OCI-LY7 (cell line): Measurements from ENCODE around the gene STRBP. TPM values are rescaled to one million over a fixed set of nuclear protein-coding genes. Genes with fewer than 3 reads are reported as not detected.
A peak's percentile ranks its signal among the peaks of the same experiment; 100 is the strongest.

Experiments used
- BruUV-seq: library from RNA; stranded (reverse); fragments of 400-500 nt; replicated peaks from 2 replicates; lab custom pipeline; 2021; lab: Mats Ljungman, UMichigan
- CTCF ChIA-PET: fragments of 300-600 bp; sonication (Branson Sonifier 250); formaldehyde crosslinking; loops from one replicate; lab custom pipeline; 2022; ENCODE audit warnings: antibody characterized with exemption; ENCODE audit not compliant: unreplicated experiment; lab: Charles Lee
- POLR2A ChIA-PET: fragments of 300-600 bp; sonication (Branson Sonifier 250); formaldehyde crosslinking; loops from one replicate; lab custom pipeline; 2022; ENCODE audit warnings: antibody characterized with exemption; lab: Charles Lee
- DNase-seq: peaks from one replicate; pipeline ENCODE4 v3.0.0-alpha.2; 2015; ENCODE audit warnings: low spot score
- H2AFZ ChIP-seq: fragments of 200-600 bp; sonication (generic), shearing (Covaris generic); 2 replicates; pipeline ENCODE4 v1.6.1; 2014; ENCODE audit warnings: mild to moderate bottlenecking, antibody characterized with exemption, low read length, moderate library complexity
- H3K27ac ChIP-seq: fragments of 200-600 bp; sonication (generic); 2 replicates; pipeline ENCODE4 v1.5.1; 2014; ENCODE audit warnings: mixed run types, low read depth, mild to moderate bottlenecking, moderate library complexity, low read length, inconsistent platforms; ENCODE audit not compliant: poor library complexity, severe bottlenecking
- H3K36me3 ChIP-seq: fragments of 200-600 bp; sonication (generic); 2 replicates; pipeline ENCODE4 v1.6.1; 2014; ENCODE audit warnings: mild to moderate bottlenecking, antibody characterized with exemption, low read length, moderate library complexity, mixed read lengths; ENCODE audit not compliant: insufficient read depth
- H3K4me1 ChIP-seq: fragments of 200-600 bp; sonication (generic); 2 replicates; pipeline ENCODE4 v1.5.1; 2014; ENCODE audit warnings: mild to moderate bottlenecking, low read length; ENCODE audit not compliant: insufficient read depth, poor library complexity, severe bottlenecking
- H3K4me2 ChIP-seq: fragments of 200-600 bp; sonication (generic); 2 replicates; pipeline ENCODE4 v1.6.1; 2014; ENCODE audit warnings: mild to moderate bottlenecking, low read length
- H3K4me3 ChIP-seq: fragments of 200-600 bp; sonication (generic); 2 replicates; pipeline ENCODE4 v1.5.1; 2014; ENCODE audit warnings: mild to moderate bottlenecking, low read depth, low read length; ENCODE audit not compliant: poor library complexity, severe bottlenecking
- H3K79me2 ChIP-seq: fragments of 200-600 bp; sonication (generic); 2 replicates; pipeline ENCODE4 v1.6.1; 2016; ENCODE audit warnings: low read depth, mild to moderate bottlenecking, low read length, moderate library complexity, mixed read lengths; ENCODE audit not compliant: insufficient read depth
- H3K9me2 ChIP-seq: fragments of 200-600 bp; sonication (generic); 2 replicates; pipeline ENCODE4 v1.6.1; 2016; ENCODE audit warnings: mild to moderate bottlenecking, low read length, mixed read lengths; ENCODE audit not compliant: insufficient read depth
- H3K9me3 ChIP-seq: fragments of 200-600 bp; sonication (generic); 2 replicates; pipeline ENCODE4 v1.6.1; 2014; ENCODE audit warnings: mild to moderate bottlenecking, mixed run types, low read length, mixed read lengths
- H4K20me1 ChIP-seq: fragments of 200-600 bp; sonication (generic); 2 replicates; pipeline ENCODE4 v1.6.1; 2014; ENCODE audit warnings: mild to moderate bottlenecking, antibody characterized with exemption, low read length, moderate library complexity, mixed read lengths; ENCODE audit not compliant: insufficient read depth
- EZH2phosphoT487 ChIP-seq: fragments of 200-600 bp; sonication (generic); IDR thresholded peaks from 2 replicates; pipeline ENCODE4 v1.6.1; 2018; ENCODE audit warnings: low read depth, borderline replicate concordance, mild to moderate bottlenecking, mixed run types, antibody characterized with exemption, low read length, moderate library complexity, mixed read lengths
- intact Hi-C: fragments of 100-400 bp; cut with micrococcal nuclease; formaldehyde crosslinking; loops from one replicate; pipeline ENCODE4 v1.10.0; 2022; ENCODE audit not compliant: unreplicated experiment
- total RNA-seq, 2 experiments: library from RNA; depleted of rRNA in 1 of 2; stranded (reverse); fragments of >200 nt in 1 of 2; shearing (Covaris generic) in 1 of 2; gene quantifications; 2 replicates each; pipeline ENCODE4 v1.2.3, GENCODE V29; 2014 to 2022
- TF ChIP-seq, protein P1 (sequence below): fragments of 200-600 bp; sonication (generic); conservative IDR thresholded peaks from 2 replicates; pipeline ENCODE4 v1.5.1; 2014; ENCODE audit warnings: mild to moderate bottlenecking, antibody characterized with exemption, low read length, moderate library complexity, mixed read lengths

The STRBP gene
- total RNA-seq, 2 experiments from 2014 or later: 82.8 to 179 TPM

DNA sequence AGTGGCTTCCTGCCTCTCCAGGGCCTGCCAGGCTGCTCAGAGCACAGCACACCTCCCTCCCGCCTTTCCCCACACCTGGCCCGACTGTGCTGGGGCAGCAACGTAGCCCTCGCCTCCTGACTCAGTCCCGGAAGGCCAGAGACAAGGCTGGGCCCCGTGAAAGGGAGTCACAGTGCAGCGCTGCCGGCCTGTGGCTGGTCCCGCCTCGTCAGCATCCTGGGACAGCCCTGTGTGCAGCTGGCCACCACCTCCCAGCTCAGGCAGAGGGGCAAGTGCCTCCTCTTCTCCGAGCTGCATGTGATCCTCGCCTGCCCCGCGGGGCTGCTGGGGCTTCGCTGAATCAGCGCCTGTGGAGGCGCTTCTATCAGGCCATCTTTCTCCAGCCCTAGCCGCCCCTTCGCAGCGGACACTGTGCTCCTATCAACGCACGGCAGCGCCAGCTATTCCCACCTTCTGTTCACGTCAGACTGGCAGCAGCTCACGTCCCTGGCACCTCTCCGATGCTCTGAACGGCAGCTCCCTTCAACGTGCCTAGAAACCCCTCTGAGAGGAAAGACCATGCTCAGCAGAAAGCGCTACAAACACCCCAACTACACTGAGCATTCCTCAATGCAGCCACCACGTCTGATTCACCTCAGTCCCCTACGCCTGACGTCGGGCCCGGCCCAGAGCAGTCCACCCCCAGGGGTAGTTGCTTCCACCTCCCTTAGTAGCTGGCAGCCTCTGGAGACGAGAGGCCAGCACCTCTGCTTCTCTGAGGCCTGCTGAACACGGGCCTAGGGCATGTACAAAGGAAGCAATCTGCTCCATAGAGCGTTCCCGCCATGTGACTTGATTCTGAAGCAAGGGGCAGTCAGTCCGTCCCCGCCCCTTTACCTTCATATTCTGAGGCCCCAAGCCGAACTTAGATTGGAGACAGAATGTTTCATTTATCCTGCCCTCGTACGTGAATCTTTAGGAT, 156.1 kb downstream of the STRBP start:
- H3K4me1 ChIP-seq: peaks cover 16% of the 10 kb centered on the region
- ChIA-PET CTCF (no interaction called here), POLR2A (interaction anchor here (0.7 to 1.7 kb wide), 4 partner anchors 10 to 111 kb away, joined by 3 to 6 read pairs (median 4); no protein-coding TSS in a partner anchor)
- no peaks in the 10 kb centered on the region for H3K9me3 ChIP-seq
- no peaks in the 10 kb centered on the region for H3K9me2 ChIP-seq
- peak; percentile 70 for DNase-seq
- no TSS peak for BruUV-seq
- peak overlapping the region; percentile 22; the same call in 1 of the 2 replicates for H3K4me2 ChIP-seq
- TF ChIP-seq EZH2phosphoT487: no peak
- TF ChIP-seq, protein P1, sequence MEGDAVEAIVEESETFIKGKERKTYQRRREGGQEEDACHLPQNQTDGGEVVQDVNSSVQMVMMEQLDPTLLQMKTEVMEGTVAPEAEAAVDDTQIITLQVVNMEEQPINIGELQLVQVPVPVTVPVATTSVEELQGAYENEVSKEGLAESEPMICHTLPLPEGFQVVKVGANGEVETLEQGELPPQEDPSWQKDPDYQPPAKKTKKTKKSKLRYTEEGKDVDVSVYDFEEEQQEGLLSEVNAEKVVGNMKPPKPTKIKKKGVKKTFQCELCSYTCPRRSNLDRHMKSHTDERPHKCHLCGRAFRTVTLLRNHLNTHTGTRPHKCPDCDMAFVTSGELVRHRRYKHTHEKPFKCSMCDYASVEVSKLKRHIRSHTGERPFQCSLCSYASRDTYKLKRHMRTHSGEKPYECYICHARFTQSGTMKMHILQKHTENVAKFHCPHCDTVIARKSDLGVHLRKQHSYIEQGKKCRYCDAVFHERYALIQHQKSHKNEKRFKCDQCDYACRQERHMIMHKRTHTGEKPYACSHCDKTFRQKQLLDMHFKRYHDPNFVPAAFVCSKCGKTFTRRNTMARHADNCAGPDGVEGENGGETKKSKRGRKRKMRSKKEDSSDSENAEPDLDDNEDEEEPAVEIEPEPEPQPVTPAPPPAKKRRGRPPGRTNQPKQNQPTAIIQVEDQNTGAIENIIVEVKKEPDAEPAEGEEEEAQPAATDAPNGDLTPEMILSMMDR: no peak
- peak overlapping the region; percentile 49 for H3K27ac ChIP-seq
- H4K20me1 ChIP-seq: no peaks in the 10 kb centered on the region
- H3K36me3 ChIP-seq: peaks cover 71% of the 10 kb centered on the region
- no peak overlapping the region for H2AFZ ChIP-seq
- intact Hi-C loops: no loop called here
- H3K4me3 ChIP-seq: no peak overlapping the region
- no peaks in the 10 kb centered on the region for H3K79me2 ChIP-seq

GRCh38 chr9:123111427-123112014, 156.9 kb downstream of the STRBP start:
- Histone ChIP-seq H3K4me2 (peak overlapping the region; percentile 22; the same call in 1 of the 2 replicates), H2AFZ (no peak overlapping the region), H3K27ac (peak overlapping the region; percentile 49), H3K36me3 (peaks cover 78% of the 10 kb centered on the region), H3K79me2 (no peaks in the 10 kb centered on the region), H3K4me1 (peaks cover 16% of the 10 kb centered on the region), H3K9me2 (no peaks in the 10 kb centered on the region), H3K9me3 (no peaks in the 10 kb centered on the region), H4K20me1 (no peaks in the 10 kb centered on the region), H3K4me3 (no peak overlapping the region)
- ChIA-PET POLR2A (interaction anchor here (0.8 to 1.7 kb wide), 2 partner anchors 29 to 112 kb away, joined by 4 to 6 read pairs; no protein-coding TSS in a partner anchor), CTCF (no interaction called here)
- BruUV-seq: no TSS peak
- intact Hi-C loops: no loop called here
- TF ChIP-seq EZH2phosphoT487: no peak
- peak; percentile 28 for DNase-seq

- no peaks in the 10 kb centered on the region for H3K9me3 ChIP-seq
- DNase-seq: no peak
- H2AFZ ChIP-seq: no peak overlapping the region
- TF ChIP-seq, protein P1: no peak
- TF ChIP-seq EZH2phosphoT487: no peak
- intact Hi-C loops: no loop called here
- H3K4me3 ChIP-seq: no peak overlapping the region
- no peak overlapping the region for H3K27ac ChIP-seq
- no peaks in the 10 kb centered on the region for H4K20me1 ChIP-seq
- no peaks in the 10 kb centered on the region for H3K79me2 ChIP-seq
- H3K4me2 ChIP-seq: no peak overlapping the region
- ChIA-PET POLR2A (no interaction called here), CTCF (no interaction called here)
- no TSS peak for BruUV-seq
- no peaks in the 10 kb centered on the region for H3K9me2 ChIP-seq
- H3K36me3 ChIP-seq: peaks cover 81% of the 10 kb centered on the region
- peaks cover 20% of the 10 kb centered on the region for H3K4me1 ChIP-seq
Measured at GRCh38 chr9:123109540-123110279, 158.7 kb downstream of the STRBP start.
